ENCODE measurements around the gene MADD.

MADD gene

GRCh38 chr11:47376525-47377371 lies 106.8 kb downstream of the MADD start:
- no peaks in the 10 kb centered on the region for H3K4me1 Mint-ChIP-seq
- H3K4me3 Mint-ChIP-seq = no peak overlapping the region
- peak overlapping the region in 1 of 3 experiments; percentile 49 for H3K27ac Mint-ChIP-seq
- no peak for TF ChIP-seq CTCF (IDR thresholded peaks at IDR 0.05; ENCODE audit: unreplicated experiment in 3 of 3)
- H3K36me3 Mint-ChIP-seq (ENCODE audit: low read depth) = no peaks in the 10 kb centered on the region
- peaks cover 6% of the 10 kb centered on the region for H3K27me3 Mint-ChIP-seq (ENCODE audit: low read depth)
- H3K9me3 Mint-ChIP-seq = no peaks in the 10 kb centered on the region

GRCh38 chr11:47377571-47378009 lies 107.7 kb downstream of the MADD start:
- TF ChIP-seq CTCF (IDR thresholded peaks at IDR 0.05; ENCODE audit: unreplicated experiment in 3 of 3) = no peak
- Mint-ChIP-seq H3K27me3 (ENCODE audit: low read depth) (peaks cover 4% of the 10 kb centered on the region), H3K9me3 (no peaks in the 10 kb centered on the region), H3K27ac (no peak overlapping the region), H3K4me3 (no peak overlapping the region), H3K4me1 (no peaks in the 10 kb centered on the region), H3K36me3 (ENCODE audit: low read depth) (no peaks in the 10 kb centered on the region)

GRCh38 chr11:47378010-47378835 lies 108.3 kb downstream of the MADD start, which contains the start of gene SPI1:
TSS of gene SPI1 (minus strand) at chr11:47378547. CDS start at chr11:47378353, 194 bp downstream.
- no peaks in the 10 kb centered on the region for H3K9me3 Mint-ChIP-seq
- TF ChIP-seq CTCF (IDR thresholded peaks at IDR 0.05; ENCODE audit: unreplicated experiment in 3 of 3) = no peak
- H3K27me3 Mint-ChIP-seq (ENCODE audit: low read depth) = no peaks in the 10 kb centered on the region
- H3K4me1 Mint-ChIP-seq = no peaks in the 10 kb centered on the region
- no peak within 1 kb of the TSS for H3K27ac Mint-ChIP-seq
- H3K36me3 Mint-ChIP-seq (ENCODE audit: low read depth) = no peaks in the 10 kb centered on the region
- no peak within 1 kb of the TSS for H3K4me3 Mint-ChIP-seq

GRCh38 chr11:47378836-47379170 lies 108.9 kb downstream of the MADD start:
- TF ChIP-seq CTCF (IDR thresholded peaks at IDR 0.05; ENCODE audit: unreplicated experiment in 3 of 3) = no peak

GRCh38 chr11:47379317-47379716 lies 109.4 kb downstream of the MADD start:
- Mint-ChIP-seq H3K4me3 (no peak overlapping the region), H3K9me3 (no peaks in the 10 kb centered on the region), H3K4me1 (no peaks in the 10 kb centered on the region), H3K27ac (no peak overlapping the region), H3K36me3 (ENCODE audit: low read depth) (no peaks in the 10 kb centered on the region), H3K27me3 (ENCODE audit: low read depth) (no peaks in the 10 kb centered on the region)
- TF ChIP-seq CTCF (IDR thresholded peaks at IDR 0.05; ENCODE audit: unreplicated experiment in 3 of 3) = no peak

More at GRCh38 chr11:47378836-47379170, 108.9 kb downstream of the MADD start:
- Mint-ChIP-seq H3K9me3 (no peaks in the 10 kb centered on the region), H3K4me3 (no peak overlapping the region), H3K27ac (no peak overlapping the region), H3K27me3 (ENCODE audit: low read depth) (no peaks in the 10 kb centered on the region), H3K36me3 (ENCODE audit: low read depth) (no peaks in the 10 kb centered on the region), H3K4me1 (no peaks in the 10 kb centered on the region)
